HEK293 (cell line): Measurements from ENCODE around the gene CCDC170.

Source experiments
- CTCF ChIA-PET: fragments of 350-600 bp; formaldehyde crosslinking; extraction: SDS; loops from one replicate; lab custom pipeline; 2021; ENCODE audit warnings: antibody characterized with exemption; lab: Yijun Ruan, JAX
- POLR2A ChIA-PET: fragments of 300-600 bp; formaldehyde crosslinking; extraction: SDS; loops from one replicate; lab custom pipeline; 2020; ENCODE audit warnings: antibody characterized with exemption, inconsistent platforms; lab: Yijun Ruan, JAX
- H3K27ac ChIP-seq: fragments of 200-500 bp; sonication (Bioruptor generic); 2 replicates; pipeline ENCODE4 v1.5.1; 2014; ENCODE audit warnings: low read depth, low read length, control low read depth, inconsistent platforms; ENCODE audit errors: extremely low read depth
- H3K36me3 ChIP-seq, 2 experiments: fragments of 200-500 bp in 1 of 2; sonication (Bioruptor generic) in 1 of 2; 1 replicate in 1 of 2; 2 replicates in 1 of 2; pipeline ENCODE4 v1.5.1; 2014 to 2017; ENCODE audit warnings: inconsistent platforms in 2 of 2, low read length in 2 of 2; ENCODE audit not compliant: control insufficient read depth in 2 of 2, insufficient read depth in 1 of 2
- H3K4me1 ChIP-seq: fragments of 200-500 bp; sonication (Bioruptor generic); 2 replicates; pipeline ENCODE4 v1.5.1; 2014; ENCODE audit warnings: mild to moderate bottlenecking, low read length, inconsistent platforms; ENCODE audit not compliant: control insufficient read depth, insufficient read depth
- H3K4me3 ChIP-seq: 2 replicates; pipeline ENCODE4 v1.5.1; 2011; ENCODE audit warnings: low read depth, mild to moderate bottlenecking, control low read depth, low read length, moderate library complexity
- H3K9me3 ChIP-seq: fragments of 200-500 bp; sonication (Bioruptor generic); 2 replicates; pipeline ENCODE4 v1.5.1; 2014; ENCODE audit warnings: low read depth, low read length, inconsistent platforms; ENCODE audit not compliant: control insufficient read depth, insufficient read depth
- ATF2 ChIP-seq: fragments of 450-650 bp; formaldehyde crosslinking; IDR thresholded peaks from 2 replicates; pipeline ENCODE4 v1.5.1; 2016; ENCODE audit warnings: missing biosample characterization, missing genetic modification characterization, low read depth
- BCL11B ChIP-seq: fragments of 450-650 bp; formaldehyde crosslinking; IDR thresholded peaks from 2 replicates; pipeline ENCODE4 v1.5.1; 2016; ENCODE audit warnings: low read depth, missing biosample characterization, missing genetic modification characterization
- EGR2 ChIP-seq: fragments of 450-650 bp; formaldehyde crosslinking; IDR thresholded peaks from 2 replicates; pipeline ENCODE4 v1.5.1; 2016; ENCODE audit warnings: low read depth, missing biosample characterization, missing genetic modification characterization
- GLIS1 ChIP-seq: fragments of 450-650 bp; formaldehyde crosslinking; IDR thresholded peaks from 2 replicates; pipeline ENCODE4 v1.5.1; 2016; ENCODE audit warnings: missing biosample characterization, missing genetic modification characterization
- KLF16 ChIP-seq: fragments of 450-650 bp; formaldehyde crosslinking; IDR thresholded peaks from 2 replicates; pipeline ENCODE4 v1.5.1; 2017; ENCODE audit warnings: missing biosample characterization, missing genetic modification characterization
- PBX3 ChIP-seq: sonication (generic); formaldehyde crosslinking; IDR thresholded peaks from 2 replicates; pipeline ENCODE4 v1.8.1; 2022; ENCODE audit warnings: mild to moderate bottlenecking, moderate library complexity, missing genetic modification reagents
- PRDM1 ChIP-seq: fragments of 450-650 bp; formaldehyde crosslinking; IDR thresholded peaks from 2 replicates; pipeline ENCODE4; 2016; ENCODE audit warnings: missing biosample characterization, missing genetic modification characterization
- RBAK ChIP-seq: fragments of 450-650 bp; formaldehyde crosslinking; IDR thresholded peaks from 2 replicates; pipeline ENCODE4 v1.5.1; 2016; ENCODE audit warnings: missing biosample characterization, missing genetic modification characterization
- SALL2 ChIP-seq: fragments of 450-650 bp; formaldehyde crosslinking; IDR thresholded peaks from 2 replicates; pipeline ENCODE4 v1.5.0; 2017; ENCODE audit warnings: missing biosample characterization, mild to moderate bottlenecking, missing genetic modification characterization, borderline replicate concordance
- SP2 ChIP-seq: fragments of 450-650 bp; formaldehyde crosslinking; IDR thresholded peaks from 2 replicates; pipeline ENCODE4 v1.5.1; 2016; ENCODE audit warnings: missing biosample characterization, missing genetic modification characterization
- ZBTB44 ChIP-seq: fragments of 450-650 bp; IDR thresholded peaks from 2 replicates; pipeline ENCODE4 v1.5.1; 2018; ENCODE audit warnings: missing biosample characterization, mild to moderate bottlenecking, missing genetic modification characterization
- ZBTB48 ChIP-seq: fragments of 450-650 bp; formaldehyde crosslinking; IDR thresholded peaks from 2 replicates; pipeline ENCODE4 v1.5.1; 2016; ENCODE audit warnings: missing biosample characterization, missing genetic modification characterization
- ZFHX2 ChIP-seq: fragments of 450-650 bp; formaldehyde crosslinking; conservative IDR thresholded peaks from 2 replicates; pipeline ENCODE4 v1.5.1; 2016; ENCODE audit warnings: missing biosample characterization, missing genetic modification characterization
- ZNF10 ChIP-seq: fragments of 450-650 bp; formaldehyde crosslinking; IDR thresholded peaks from 2 replicates; pipeline ENCODE4 v1.5.1; 2017; ENCODE audit warnings: missing biosample characterization, missing genetic modification characterization
- ZNF174 ChIP-seq: fragments of 450-650 bp; formaldehyde crosslinking; IDR thresholded peaks from 2 replicates; pipeline ENCODE4 v1.5.0; 2017; ENCODE audit warnings: missing biosample characterization, mild to moderate bottlenecking, missing genetic modification characterization
- ZNF2 ChIP-seq: fragments of 450-650 bp; formaldehyde crosslinking; IDR thresholded peaks from 2 replicates; pipeline ENCODE4 v1.5.1; 2016; ENCODE audit warnings: missing biosample characterization, missing genetic modification characterization
- ZNF223 ChIP-seq: fragments of 450-650 bp; formaldehyde crosslinking; IDR thresholded peaks from 2 replicates; pipeline ENCODE4 v1.5.1; 2016; ENCODE audit warnings: missing biosample characterization, missing genetic modification characterization
- ZNF280D ChIP-seq: fragments of 450-650 bp; formaldehyde crosslinking; IDR thresholded peaks from 2 replicates; pipeline ENCODE4 v1.5.1; 2016; ENCODE audit warnings: missing biosample characterization, missing genetic modification characterization
- ZNF433 ChIP-seq: fragments of 450-650 bp; formaldehyde crosslinking; IDR thresholded peaks from 2 replicates; pipeline ENCODE4 v1.5.1; 2016; ENCODE audit warnings: missing biosample characterization, missing genetic modification characterization, low read depth
- ZNF473 ChIP-seq: fragments of 450-650 bp; formaldehyde crosslinking; IDR thresholded peaks from 2 replicates; pipeline ENCODE4 v1.5.1; 2017; ENCODE audit warnings: missing biosample characterization, missing genetic modification characterization
- ZNF555 ChIP-seq: fragments of 450-650 bp; formaldehyde crosslinking; conservative IDR thresholded peaks from 2 replicates; pipeline ENCODE4 v1.5.1; 2017; ENCODE audit warnings: missing biosample characterization, mild to moderate bottlenecking, missing genetic modification characterization, inconsistent platforms
- ZNF585B ChIP-seq: fragments of 450-650 bp; formaldehyde crosslinking; IDR thresholded peaks from 2 replicates; pipeline ENCODE4 v1.5.1; 2016; ENCODE audit warnings: missing biosample characterization, missing genetic modification characterization
- ZNF621 ChIP-seq: fragments of 450-650 bp; formaldehyde crosslinking; IDR thresholded peaks from 2 replicates; pipeline ENCODE4 v1.5.1; 2017; ENCODE audit warnings: missing biosample characterization, missing genetic modification characterization
- ZNF623 ChIP-seq: fragments of 450-650 bp; formaldehyde crosslinking; IDR thresholded peaks from 2 replicates; pipeline ENCODE4 v1.5.1; 2016; ENCODE audit warnings: missing biosample characterization, missing genetic modification characterization
- ZNF768 ChIP-seq: fragments of 450-650 bp; formaldehyde crosslinking; IDR thresholded peaks from 2 replicates; pipeline ENCODE4 v1.5.1; 2018; ENCODE audit warnings: missing biosample characterization, mild to moderate bottlenecking, missing genetic modification characterization
- ZNF843 ChIP-seq: fragments of 450-650 bp; formaldehyde crosslinking; IDR thresholded peaks from 2 replicates; pipeline ENCODE4 v1.5.1; 2016; ENCODE audit warnings: missing biosample characterization, missing genetic modification characterization

The CCDC170 gene

GRCh38 chr6:151445482-151445881, 48.3 kb upstream of the CCDC170 start (continued):
- TF ChIP-seq ZBTB48 (tag by site-specific recombination) (no peak), ZNF10 (tag by site-specific recombination) (no peak), ZNF585B (tag by site-specific recombination) (no peak), ZNF843 (tag by site-specific recombination) (no peak), ZFHX2 (tag by site-specific recombination) (no peak), KLF16 (tag by site-specific recombination) (no peak), ZNF621 (no peak), ZNF623 (no peak), SALL2 (tag by site-specific recombination) (no peak), EGR2 (tag by site-specific recombination) (no peak), PBX3 (no peak), ZNF768 (no peak), BCL11B (no peak)

- TF ChIP-seq RBAK (tag by site-specific recombination) (no peak), ZNF473 (tag by site-specific recombination) (no peak), ZNF174 (tag by site-specific recombination) (no peak), SP2 (tag by site-specific recombination) (no peak), ATF2 (tag by site-specific recombination) (no peak), ZNF223 (tag by site-specific recombination) (no peak), ZNF555 (no peak), GLIS1 (tag by site-specific recombination) (no peak), ZNF2 (no peak), ZNF433 (tag by site-specific recombination) (no peak), PRDM1 (tag by site-specific recombination) (no peak), ZNF280D (tag by site-specific recombination) (no peak), ZBTB44 (no peak)
- CTCF ChIA-PET: interaction anchor here (1.9 kb wide), 1 partner anchor 10 kb away, joined by 6 read pairs; no protein-coding TSS in a partner anchor
- Histone ChIP-seq H3K9me3 (no peaks in the 10 kb centered on the region), H3K27ac (no peak overlapping the region), H3K4me3 (no peak overlapping the region), H3K36me3 (peaks cover 0 to 21% of the 10 kb centered on the region in 2 experiments; a peak in 1 of 3 replicates), H3K4me1 (no peaks in the 10 kb centered on the region)
- POLR2A ChIA-PET: no interaction called here
Measured at GRCh38 chr6:151447237-151447636, 46.6 kb upstream of the CCDC170 start.
